Lung (tissue), 12 donors: ENCODE measurements around the gene ZG16. TPM values are rescaled to one million over a fixed set of nuclear protein-coding genes. Genes with fewer than 3 reads are reported as not detected.
"Not testable (repeated sequence)": the region's sequence is repeated elsewhere in the genome, so short reads cannot be mapped to it uniquely, and the experiment has no call there.

Experiments used
- ATAC-seq: fragments of 200-7000 bp; cut with Tn5 transposase; one replicate; pipeline ENCODE4 v1.9.1; 2020; ENCODE audit warnings: moderate number of reproducible peaks; ENCODE audit not compliant: insufficient read depth, low FRiP score
- DNase-seq, 3 donors: peaks; one replicate each; pipeline ENCODE4 v3.0.0-alpha.2; 2013 to 2017
- H3K27ac ChIP-seq, 2 donors: one replicate each; pipeline ENCODE4 v1.5.1; 2013; ENCODE audit warnings: mild to moderate bottlenecking in 2 of 2, moderate library complexity in 2 of 2, control low read depth in 1 of 2, inconsistent platforms in 1 of 2, low read depth in 1 of 2, low read length in 1 of 2
- H3K27me3 ChIP-seq, 3 donors: one replicate each; pipeline ENCODE4 v1.5.1; 2013; ENCODE audit warnings: low read length in 2 of 3; ENCODE audit not compliant: control insufficient read depth in 3 of 3, insufficient read depth in 3 of 3
- H3K36me3 ChIP-seq, 4 donors: one replicate each; pipeline ENCODE4 v1.5.1; 2013; ENCODE audit warnings: low read length in 4 of 4, mild to moderate bottlenecking in 1 of 4, moderate library complexity in 1 of 4; ENCODE audit not compliant: control insufficient read depth in 4 of 4, insufficient read depth in 4 of 4
- H3K4me1 ChIP-seq, 5 donors: one replicate each; pipeline ENCODE4 v1.5.1; 2013; ENCODE audit warnings: low read length in 5 of 5, mild to moderate bottlenecking in 2 of 5, moderate library complexity in 1 of 5; ENCODE audit not compliant: control insufficient read depth in 5 of 5, insufficient read depth in 5 of 5
- H3K4me3 ChIP-seq: one replicate; pipeline ENCODE4 v1.5.1; 2013; ENCODE audit warnings: mild to moderate bottlenecking, control low read depth, moderate library complexity
- H3K9ac ChIP-seq, 2 donors: one replicate each; pipeline ENCODE4 v1.5.1; 2013; ENCODE audit warnings: low read length in 2 of 2, control low read depth in 1 of 2; ENCODE audit not compliant: insufficient read depth in 1 of 2
- H3K9me3 ChIP-seq, 4 donors: one replicate each; pipeline ENCODE4 v1.5.1; 2013; ENCODE audit warnings: low read length in 3 of 4, mild to moderate bottlenecking in 1 of 4, moderate library complexity in 1 of 4; ENCODE audit not compliant: control insufficient read depth in 4 of 4, insufficient read depth in 3 of 4
- WGBS, 2 donors: extraction: QIAGEN DNeasy Blood & Tissue Kit; methylation state at CpG; one replicate each; pipeline ENCODE4 v1.1.7; 2013; 5-methylcytosine and 5-hydroxymethylcytosine counted together
- polyA plus RNA-seq, 2 donors: library from polyadenylated mRNA; stranded (reverse); fragments of 200-250 nt; gene quantifications; one replicate each; pipeline ENCODE4 v1.2.1, GENCODE V29; 2013
- total RNA-seq, 2 donors: library from RNA; depleted of rRNA in 1 of 2; stranded (reverse); fragments of >200 nt in 1 of 2; gene quantifications; one replicate each; pipeline ENCODE4 v1.2.1, GENCODE V29; 2014 to 2021
- TF ChIP-seq, protein P1 (sequence below): IDR thresholded peaks from 2 replicates; pipeline ENCODE4 v1.5.1; 2012; ENCODE audit warnings: mild to moderate bottlenecking; ENCODE audit errors: control extremely low read depth, extremely low read depth
- donor health status: control.
- donor health status: control.
- donor health status: Bipolar disorder and iron deficiency.
- donor health status: healthy.
- donor health status: DM: yes; HTN: yes; CAD: no.

The ZG16 gene
- total and polyA plus RNA-seq, 4 donors, result 0.01 to 0.06 (median 0.04) TPM; not detected in 1

DNA sequence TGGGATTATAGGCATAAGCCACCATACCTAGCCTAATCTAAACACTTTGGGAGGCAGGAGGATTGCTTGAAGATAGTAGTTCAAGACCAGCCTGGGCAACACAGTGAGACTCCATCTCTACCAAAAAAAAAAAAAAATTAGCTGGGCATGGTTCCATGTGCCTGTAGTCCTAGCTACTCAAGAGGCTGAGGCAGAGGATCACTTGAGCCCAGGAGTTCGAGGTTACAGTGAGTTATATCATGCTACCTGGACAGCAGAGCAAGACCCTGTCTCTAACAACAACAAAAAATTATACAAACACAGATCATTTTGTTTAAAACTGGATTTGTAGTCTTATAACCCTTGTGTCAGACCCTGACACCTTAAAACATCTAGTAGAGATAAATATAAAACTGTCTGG lies 24.5 kb upstream of the ZG16 start:
- H3K9me3 ChIP-seq, result no peaks in the 10 kb centered on the region
- H3K9ac ChIP-seq, result no peak overlapping the region
- H3K27me3 ChIP-seq, result no peaks in the 10 kb centered on the region
- no peak for DNase-seq
- H3K36me3 ChIP-seq, result no peaks in the 10 kb centered on the region
- ATAC-seq, result no peak
- H3K4me3 ChIP-seq, result no peak overlapping the region
- TF ChIP-seq, protein P1, sequence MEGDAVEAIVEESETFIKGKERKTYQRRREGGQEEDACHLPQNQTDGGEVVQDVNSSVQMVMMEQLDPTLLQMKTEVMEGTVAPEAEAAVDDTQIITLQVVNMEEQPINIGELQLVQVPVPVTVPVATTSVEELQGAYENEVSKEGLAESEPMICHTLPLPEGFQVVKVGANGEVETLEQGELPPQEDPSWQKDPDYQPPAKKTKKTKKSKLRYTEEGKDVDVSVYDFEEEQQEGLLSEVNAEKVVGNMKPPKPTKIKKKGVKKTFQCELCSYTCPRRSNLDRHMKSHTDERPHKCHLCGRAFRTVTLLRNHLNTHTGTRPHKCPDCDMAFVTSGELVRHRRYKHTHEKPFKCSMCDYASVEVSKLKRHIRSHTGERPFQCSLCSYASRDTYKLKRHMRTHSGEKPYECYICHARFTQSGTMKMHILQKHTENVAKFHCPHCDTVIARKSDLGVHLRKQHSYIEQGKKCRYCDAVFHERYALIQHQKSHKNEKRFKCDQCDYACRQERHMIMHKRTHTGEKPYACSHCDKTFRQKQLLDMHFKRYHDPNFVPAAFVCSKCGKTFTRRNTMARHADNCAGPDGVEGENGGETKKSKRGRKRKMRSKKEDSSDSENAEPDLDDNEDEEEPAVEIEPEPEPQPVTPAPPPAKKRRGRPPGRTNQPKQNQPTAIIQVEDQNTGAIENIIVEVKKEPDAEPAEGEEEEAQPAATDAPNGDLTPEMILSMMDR, result no peak
- WGBS, 2 donors, result 65 to 84% methylated on average over 1 of the region's 1 CpG
- no peak overlapping the region for H3K27ac ChIP-seq
- peaks cover 0 to 2% (median 0%) of the 10 kb centered on the region in 5 donors for H3K4me1 ChIP-seq

DNA sequence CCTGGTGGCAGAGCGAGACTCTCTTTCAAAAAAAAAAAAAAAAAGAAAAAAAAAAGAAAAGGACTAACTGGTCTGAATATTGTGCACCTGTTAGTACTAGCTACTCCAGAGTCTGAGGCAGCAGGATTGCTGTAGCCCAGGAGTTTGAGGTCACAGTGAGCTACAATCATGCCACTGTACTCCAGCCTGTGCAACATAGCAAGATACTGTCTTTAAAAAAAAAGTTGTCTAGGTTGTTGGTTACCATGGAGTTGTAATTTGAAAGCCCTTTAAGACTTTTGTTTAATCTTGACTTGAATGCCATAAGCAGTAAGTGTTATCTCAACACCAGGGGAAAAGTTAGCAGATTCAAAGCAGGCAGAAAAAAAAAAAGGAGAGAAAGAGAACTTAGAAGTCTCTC lies 21.4 kb upstream of the ZG16 start:
- DNase-seq, result peak in 2 of 3 donors; percentile 17 to 42
- Histone ChIP-seq H3K27ac (no peak overlapping the region), H3K9me3 (no peaks in the 10 kb centered on the region), H3K9ac (no peak overlapping the region), H3K27me3 (no peaks in the 10 kb centered on the region), H3K36me3 (no peaks in the 10 kb centered on the region), H3K4me3 (no peak overlapping the region), H3K4me1 (peaks cover 0 to 2% (median 0%) of the 10 kb centered on the region in 5 donors)
- WGBS, 2 donors, result 59 to 82% methylated on average over 1 of the region's 1 CpG
- TF ChIP-seq, protein P1, result no peak
- no peak for ATAC-seq

DNA sequence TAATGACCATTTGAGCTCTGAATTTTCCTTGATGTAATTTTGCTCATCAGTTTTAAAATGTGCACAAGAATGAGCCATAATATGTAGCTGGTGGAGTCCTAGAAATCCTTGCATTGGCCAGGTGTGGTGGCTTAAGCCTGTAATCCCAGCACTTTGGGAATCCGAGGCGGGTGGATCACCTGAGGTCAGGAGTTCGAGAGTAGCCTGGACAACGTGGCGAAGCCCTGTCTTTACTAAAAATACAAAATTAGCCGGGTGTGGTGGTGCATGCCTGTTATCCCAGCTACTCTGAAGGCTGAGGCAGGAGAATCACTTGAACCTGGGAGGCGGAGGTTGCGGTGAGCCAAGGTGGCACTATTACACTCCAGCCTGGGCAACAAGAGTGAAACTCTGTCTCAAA lies 21.0 kb upstream of the ZG16 start:
- not testable (repeated sequence) for H3K9ac ChIP-seq, H3K27ac ChIP-seq, H3K4me1 ChIP-seq, H3K4me3 ChIP-seq, H3K27me3 ChIP-seq, H3K9me3 ChIP-seq, DNase-seq, H3K36me3 ChIP-seq, ATAC-seq
- 72 to 80% methylated on average over 8 of the region's 8 CpGs for WGBS, 2 donors

DNA sequence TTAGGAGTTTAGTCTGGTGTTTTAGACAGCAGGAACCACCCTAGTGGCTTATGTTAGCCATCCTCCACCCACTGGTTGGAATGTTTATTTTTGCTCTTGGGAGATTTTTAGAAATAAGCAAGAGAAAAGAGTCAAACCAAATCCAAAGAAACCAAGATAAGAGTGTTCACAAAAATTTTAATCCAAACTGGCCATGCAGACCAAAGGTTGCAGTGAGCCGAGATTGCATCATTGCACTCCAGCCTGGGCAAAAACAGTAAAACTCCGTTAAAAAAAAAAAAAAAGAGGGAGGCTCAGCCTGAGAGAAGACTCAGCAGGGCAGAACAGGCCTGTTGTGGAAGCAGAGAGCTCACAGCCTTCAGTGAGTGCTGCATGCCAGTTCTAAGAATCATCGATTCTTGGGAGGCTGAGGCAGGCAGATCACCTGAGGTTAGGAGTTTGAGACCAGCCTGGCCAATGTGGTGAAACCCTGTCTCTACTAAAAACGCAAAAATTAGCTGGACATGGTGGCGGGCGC lies 20.0 kb upstream of the ZG16 start:
- Histone ChIP-seq H3K9me3 (no peaks in the 10 kb centered on the region), H3K36me3 (no peaks in the 10 kb centered on the region), H3K27me3 (no peaks in the 10 kb centered on the region), H3K27ac (no peak overlapping the region), H3K4me1 (peaks cover 0 to 2% (median 0%) of the 10 kb centered on the region in 5 donors), H3K9ac (no peak overlapping the region), H3K4me3 (no peak overlapping the region)
- ATAC-seq, result no peak
- peak in 2 of 3 donors; percentile 34 to 43 for DNase-seq
- WGBS, 2 donors, result 66 to 68% methylated on average over 6 of the region's 6 CpGs
- TF ChIP-seq, protein P1, result no peak
